Measurements from ENCODE around the gene CBFB. TPM values are rescaled to one million over a fixed set of nuclear protein-coding genes. Genes with fewer than 3 reads are reported as not detected.

Gene CBFB
- total and polyA plus RNA-seq, 9 of the 15 experiments (the other 6 are each of a cell fraction or from before 2014, with no cell fraction given), result 22.0 to 112 (median 66.5) TPM

GRCh38 chr16:67105881-67106280 lies 76.9 kb downstream of the CBFB start:
- in situ Hi-C loops (cut with MboI) (no loop called here), intact Hi-C loops (cut with micrococcal nuclease) (no loop called here)
- peaks cover 12% of the 10 kb centered on the region for H3K79me2 ChIP-seq (ENCODE audit: control insufficient read depth, insufficient read depth, low read length)
- no peak overlapping the region for H3K9ac ChIP-seq (ENCODE audit: insufficient read depth in 1 of 2, low read depth in 2 of 2, low read length in 2 of 2)
- H2AFZ ChIP-seq (ENCODE audit: low read depth, low read length), result no peak overlapping the region
- ChIA-PET CTCF (ENCODE audit: low intra/inter-chr PET ratio) (no interaction called here), POLR2A (no interaction called here)
- no peak overlapping the region for H3K4me3 ChIP-seq
- H3K4me2 ChIP-seq (ENCODE audit: insufficient read depth, low read length), result no peak overlapping the region
- H3K36me3 ChIP-seq (ENCODE audit: control insufficient read depth, insufficient read depth, low read length), result peaks cover 6% of the 10 kb centered on the region; the same call in 1 of the 3 replicates
- no peaks in the 10 kb centered on the region for H4K20me1 ChIP-seq (replicated peaks; ENCODE audit: control insufficient read depth, insufficient read depth, low read length)
- TF ChIP-seq RAD51 (IDR thresholded peaks at IDR 0.05; ENCODE audit: borderline replicate concordance, low read depth) (peak; percentile 70), CBFA2T2 (conservative IDR thresholded peaks at IDR 0.05) (peak; percentile 29; the same call in 1 of the 2 replicates), KDM4B (IDR thresholded peaks at IDR 0.05; ENCODE audit: borderline replicate concordance in 2 of 2, low read depth in 1 of 2) (no peak), TOE1 (IDR thresholded peaks at IDR 0.05; ENCODE audit: borderline replicate concordance) (peak; percentile 50; the same call in 1 of the 2 replicates), TOE1 (CRISPR knock-in tag; IDR thresholded peaks at IDR 0.05; ENCODE audit: borderline replicate concordance, low read depth) (no peak)
- TF ChIP-seq, protein P1, sequence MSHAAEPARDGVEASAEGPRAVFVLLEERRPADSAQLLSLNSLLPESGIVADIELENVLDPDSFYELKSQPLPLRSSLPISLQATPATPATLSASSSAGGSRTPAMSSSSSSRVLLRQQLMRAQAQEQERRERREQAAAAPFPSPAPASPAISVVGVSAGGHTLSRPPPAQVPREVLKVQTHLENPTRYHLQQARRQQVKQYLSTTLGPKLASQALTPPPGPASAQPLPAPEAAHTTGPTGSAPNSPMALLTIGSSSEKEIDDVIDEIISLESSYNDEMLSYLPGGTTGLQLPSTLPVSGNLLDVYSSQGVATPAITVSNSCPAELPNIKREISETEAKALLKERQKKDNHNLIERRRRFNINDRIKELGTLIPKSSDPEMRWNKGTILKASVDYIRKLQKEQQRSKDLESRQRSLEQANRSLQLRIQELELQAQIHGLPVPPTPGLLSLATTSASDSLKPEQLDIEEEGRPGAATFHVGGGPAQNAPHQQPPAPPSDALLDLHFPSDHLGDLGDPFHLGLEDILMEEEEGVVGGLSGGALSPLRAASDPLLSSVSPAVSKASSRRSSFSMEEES (CRISPR knock-in tag; IDR thresholded peaks at IDR 0.05), result peak; percentile 92
- H3K27ac ChIP-seq (ENCODE audit: extremely low read depth, low read depth, low read length), result no peak overlapping the region
- peaks cover 7 to 14% of the 10 kb centered on the region in 2 experiments; a peak in 4 of 5 replicates for H3K4me1 ChIP-seq (replicated peaks in 1 of 2; ENCODE audit: control insufficient read depth in 2 of 2, insufficient read depth in 2 of 2, low read length in 2 of 2)
- H3K9me1 ChIP-seq (ENCODE audit: control insufficient read depth, insufficient read depth, low read length), result no peaks in the 10 kb centered on the region
- DNase-seq (ENCODE audit: extremely low read depth in 1 of 4, low spot score in 3 of 4), result no peak
- H3K27me3 ChIP-seq (ENCODE audit: control insufficient read depth in 2 of 2, insufficient read depth in 2 of 2, low read length in 2 of 2), result no peaks in the 10 kb centered on the region
- no peak for FAIRE-seq
- no peaks in the 10 kb centered on the region for H3K9me3 ChIP-seq (replicated peaks; ENCODE audit: control insufficient read depth, insufficient read depth, low read depth, low read length)
- ATAC-seq, result no peak
- 25% methylated on average over 5 of the region's 5 CpGs for WGBS (ENCODE audit: insufficient coverage, low coverage, missing lambda C conversion rate)
- no TSS peak for BruUV-seq (replicated peaks)
